ENCODE measurements around the gene E2F8. TPM values are rescaled to one million over a fixed set of nuclear protein-coding genes. Genes with fewer than 3 reads are reported as not detected.

E2F8 gene
- polyA plus RNA-seq, 3 donors: 0.02 to 2.2 (median 0.07) TPM

DNA sequence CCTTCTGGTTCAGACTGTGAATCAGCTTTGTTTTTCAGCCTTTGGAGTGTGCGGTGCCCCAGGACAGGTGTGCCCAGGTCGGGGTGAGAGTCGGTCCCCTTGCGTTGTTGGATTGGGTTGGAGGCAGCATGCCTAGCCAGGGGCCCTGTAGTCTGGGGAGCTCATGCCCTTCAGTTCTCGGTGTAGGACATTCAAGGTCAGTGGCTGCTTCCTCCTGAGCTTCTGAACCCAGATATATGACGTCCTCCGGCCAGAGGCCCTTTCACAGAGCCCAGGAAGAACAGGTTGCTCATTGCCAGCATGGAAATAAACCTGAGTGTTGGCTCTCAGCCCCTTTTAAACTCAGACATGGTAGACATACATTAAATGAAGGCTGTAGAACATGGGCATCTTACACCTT lies 41.7 kb downstream of the E2F8 start:
- 82 to 90% (median 89%) methylated on average over 7 of the region's 7 CpGs for WGBS, 3 donors
- H3K27ac ChIP-seq (ENCODE audit: low read depth, low read length): no peak overlapping the region

- WGBS, 3 donors: 80 to 84% (median 83%) methylated on average over 6 of the region's 6 CpGs
- no peak overlapping the region for H3K27ac ChIP-seq (ENCODE audit: low read depth, low read length)
Measured at GRCh38 chr11:19196432-19196831, 44.3 kb downstream of the E2F8 start.

GRCh38 chr11:19194620-19195308 lies 46.0 kb downstream of the E2F8 start:
- WGBS, 3 donors: 85 to 90% (median 86%) methylated on average over 4 of the region's 4 CpGs
- H3K27ac ChIP-seq (ENCODE audit: low read depth, low read length): no peak overlapping the region

- 74 to 88% (median 81%) methylated on average over 2 of the region's 2 CpGs for WGBS, 3 donors
Measured at GRCh38 chr11:19193916-19194315, 46.8 kb downstream of the E2F8 start.

GRCh38 chr11:19191530-19192169 lies 49.1 kb downstream of the E2F8 start:
- WGBS, 3 donors: 49 to 85% (median 73%) methylated on average over 7 of the region's 7 CpGs
- H3K27ac ChIP-seq (ENCODE audit: low read depth, low read length): no peak overlapping the region

More at GRCh38 chr11:19193916-19194315, 46.8 kb downstream of the E2F8 start:
- H3K27ac ChIP-seq (ENCODE audit: low read depth, low read length): no peak overlapping the region

- no peak overlapping the region for H3K27ac ChIP-seq (ENCODE audit: low read depth, low read length)
- 79 to 91% (median 83%) methylated on average over 9 of the region's 9 CpGs for WGBS, 3 donors
Measured at GRCh38 chr11:19187833-19188258, 52.9 kb downstream of the E2F8 start.

- no peak overlapping the region for H3K27ac ChIP-seq (ENCODE audit: low read depth, low read length)
- WGBS, 3 donors: 54 to 75% (median 74%) methylated on average over 5 of the region's 5 CpGs
Measured at GRCh38 chr11:19187114-19187832, 53.5 kb downstream of the E2F8 start.

GRCh38 chr11:19185516-19186052 lies 55.2 kb downstream of the E2F8 start:
- WGBS, 3 donors: 69 to 75% (median 70%) methylated on average over 6 of the region's 6 CpGs
- no peak overlapping the region for H3K27ac ChIP-seq (ENCODE audit: low read depth, low read length)

DNA sequence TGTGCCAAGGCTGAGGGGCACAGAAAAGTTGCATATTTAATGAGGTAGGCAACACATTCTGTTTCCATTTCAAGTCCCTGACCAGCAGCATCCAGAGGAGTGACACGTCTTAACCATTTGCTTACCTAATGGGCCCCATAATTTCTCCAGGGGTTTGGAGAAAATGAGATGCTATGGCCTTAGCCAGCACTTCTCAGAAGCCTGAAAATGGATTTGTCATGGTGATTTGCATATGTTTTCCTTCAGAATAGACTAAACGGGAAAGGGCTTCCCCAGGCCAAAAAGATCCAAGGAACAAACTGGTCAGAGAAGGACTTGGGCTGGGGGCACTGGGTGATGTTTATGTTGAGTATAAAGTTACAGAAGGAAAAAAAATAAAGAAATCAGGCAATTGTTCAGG lies 55.7 kb downstream of the E2F8 start:
- 74 to 85% (median 84%) methylated on average over 2 of the region's 2 CpGs for WGBS, 3 donors

GRCh38 chr11:19183646-19184045 lies 57.1 kb downstream of the E2F8 start:
- WGBS, 3 donors: 67 to 85% (median 69%) methylated on average over 7 of the region's 7 CpGs
- H3K27ac ChIP-seq (ENCODE audit: low read depth, low read length): no peak overlapping the region

More for the DNA sequence above, 55.7 kb downstream of the E2F8 start:
- H3K27ac ChIP-seq (ENCODE audit: low read depth, low read length): no peak overlapping the region

DNA sequence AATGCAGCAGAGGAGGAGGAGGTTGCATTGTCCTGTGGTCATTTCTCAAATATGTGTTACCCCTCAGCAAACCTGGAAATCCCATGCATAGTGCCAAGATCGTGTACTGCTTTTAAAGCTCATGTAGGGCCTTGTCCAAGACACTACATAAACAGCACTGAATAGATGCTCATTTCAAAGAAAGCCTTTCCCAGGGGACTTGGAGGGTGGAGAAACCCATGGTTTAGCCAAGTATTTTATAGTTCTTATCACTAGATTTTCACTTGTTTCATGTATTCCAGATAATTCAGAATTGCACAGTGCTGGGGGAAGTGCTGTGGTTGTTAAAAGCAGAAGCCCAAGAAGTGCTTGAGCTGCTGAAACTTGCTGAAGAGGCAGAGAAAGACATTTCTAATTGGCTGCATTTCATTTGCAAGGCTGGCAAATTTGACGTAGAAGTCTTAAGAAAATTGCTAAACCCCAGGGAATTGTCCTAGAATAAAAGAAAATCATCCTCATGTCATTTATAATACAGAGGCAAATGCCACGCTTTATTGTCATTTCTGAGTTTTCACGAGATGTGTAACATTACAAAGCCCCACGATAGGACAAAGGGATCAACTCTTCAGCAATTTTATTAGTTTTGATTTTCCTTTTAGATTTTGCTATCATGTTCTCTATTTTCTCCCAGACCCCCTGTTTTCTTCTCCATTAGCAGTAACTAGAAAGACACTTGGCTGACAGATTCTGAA lies 59.0 kb downstream of the E2F8 start:
- 57 to 82% (median 62%) methylated on average over 5 of the region's 5 CpGs for WGBS, 3 donors
- H3K27ac ChIP-seq (ENCODE audit: low read depth, low read length): no peak overlapping the region

GRCh38 chr11:19176629-19177186 lies 64.0 kb downstream of the E2F8 start:
- 60 to 85% (median 81%) methylated on average over 2 of the region's 2 CpGs for WGBS, 3 donors

More at GRCh38 chr11:19176629-19177186, 64.0 kb downstream of the E2F8 start:
- H3K27ac ChIP-seq (ENCODE audit: low read depth, low read length): no peak overlapping the region

Other genes with a start within 250 kb of the E2F8 start
- gene MRGPRX2, start 180.2 kb downstream of the E2F8 start, polyA plus RNA-seq: under 1 TPM in 1 of 3 donors, not detected in 2; 0.06 TPM
- gene ZDHHC13, start 123.8 kb downstream of the E2F8 start, polyA plus RNA-seq: 1 to 10 TPM; 4.6 to 5.7 (median 5.2) TPM
- 1 to 10 TPM in 1 of 3 donors, under 1 TPM in 2; 0.15 to 1.7 (median 0.21) TPM for gene CSRP3, start 39.0 kb downstream of the E2F8 start, polyA plus RNA-seq

Data from adipose tissue (tissue), 3 donors.